ENCODE results near the gene MAP7. TPM values are rescaled to one million over a fixed set of nuclear protein-coding genes. Genes with fewer than 3 reads are reported as not detected.

Gene MAP7
- total RNA-seq, 1 experiment from 2014 or later: 0.11 TPM

GRCh38 chr6:136535017-136535765 lies 15.0 kb downstream of the MAP7 start:
- no peak overlapping the region for H3K4me3 ChIP-seq
- no peaks in the 10 kb centered on the region for H3K9me3 ChIP-seq (replicated peaks)
- no peak overlapping the region for H3K27ac ChIP-seq
- no peak for DNase-seq (ENCODE audit: low read depth in 1 of 2, low spot score in 2 of 2)
- H3K4me1 ChIP-seq (replicated peaks): no peaks in the 10 kb centered on the region
- peaks cover 13% of the 10 kb centered on the region for H3K27me3 ChIP-seq (replicated peaks)
- H3K36me3 ChIP-seq: no peaks in the 10 kb centered on the region

GRCh38 chr6:136534268-136534667 lies 16.0 kb downstream of the MAP7 start:
- H3K27me3 ChIP-seq (replicated peaks): peaks cover 13% of the 10 kb centered on the region
- H3K9me3 ChIP-seq (replicated peaks): no peaks in the 10 kb centered on the region
- H3K36me3 ChIP-seq: no peaks in the 10 kb centered on the region
- no peak overlapping the region for H3K27ac ChIP-seq
- DNase-seq (ENCODE audit: low read depth in 1 of 2, low spot score in 2 of 2): no peak
- H3K4me3 ChIP-seq: no peak overlapping the region
- no peaks in the 10 kb centered on the region for H3K4me1 ChIP-seq (replicated peaks)

- DNase-seq (ENCODE audit: low read depth in 1 of 2, low spot score in 2 of 2): no peak
- H3K4me1 ChIP-seq (replicated peaks): no peaks in the 10 kb centered on the region
- no peak overlapping the region for H3K27ac ChIP-seq
- peaks cover 13% of the 10 kb centered on the region for H3K27me3 ChIP-seq (replicated peaks)
- H3K9me3 ChIP-seq (replicated peaks): no peaks in the 10 kb centered on the region
- H3K36me3 ChIP-seq: no peaks in the 10 kb centered on the region
- no peak overlapping the region for H3K4me3 ChIP-seq
Observed at GRCh38 chr6:136533487-136533886, 16.7 kb downstream of the MAP7 start.

- no peak overlapping the region for H3K27ac ChIP-seq
- H3K4me3 ChIP-seq: no peak overlapping the region
- no peaks in the 10 kb centered on the region for H3K4me1 ChIP-seq (replicated peaks)
- H3K27me3 ChIP-seq (replicated peaks): peaks cover 13% of the 10 kb centered on the region
- no peak for DNase-seq (ENCODE audit: low read depth in 1 of 2, low spot score in 2 of 2)
- H3K9me3 ChIP-seq (replicated peaks): no peaks in the 10 kb centered on the region
- no peaks in the 10 kb centered on the region for H3K36me3 ChIP-seq
Observed at GRCh38 chr6:136532030-136532429, 18.2 kb downstream of the MAP7 start.

- DNase-seq (ENCODE audit: low read depth in 1 of 2, low spot score in 2 of 2): no peak
- Histone ChIP-seq H3K4me1 (replicated peaks) (no peaks in the 10 kb centered on the region), H3K4me3 (no peak overlapping the region), H3K9me3 (replicated peaks) (no peaks in the 10 kb centered on the region), H3K27ac (no peak overlapping the region), H3K27me3 (replicated peaks) (peaks cover 13% of the 10 kb centered on the region), H3K36me3 (no peaks in the 10 kb centered on the region)
Observed at GRCh38 chr6:136529710-136530109, 20.5 kb downstream of the MAP7 start.

- no peaks in the 10 kb centered on the region for H3K9me3 ChIP-seq (replicated peaks)
- H3K4me1 ChIP-seq (replicated peaks): no peaks in the 10 kb centered on the region
- H3K27ac ChIP-seq: no peak overlapping the region
- DNase-seq (ENCODE audit: low read depth in 1 of 2, low spot score in 2 of 2): no peak
- H3K36me3 ChIP-seq: no peaks in the 10 kb centered on the region
- H3K4me3 ChIP-seq: no peak overlapping the region
- peaks cover 9% of the 10 kb centered on the region for H3K27me3 ChIP-seq (replicated peaks)
Observed at GRCh38 chr6:136528477-136528876, 21.7 kb downstream of the MAP7 start.

GRCh38 chr6:136527831-136528230 lies 22.4 kb downstream of the MAP7 start:
- Histone ChIP-seq H3K4me3 (no peak overlapping the region), H3K27me3 (replicated peaks) (peaks cover 7% of the 10 kb centered on the region), H3K9me3 (replicated peaks) (no peaks in the 10 kb centered on the region), H3K36me3 (no peaks in the 10 kb centered on the region), H3K4me1 (replicated peaks) (no peaks in the 10 kb centered on the region), H3K27ac (no peak overlapping the region)
- no peak for DNase-seq (ENCODE audit: low read depth in 1 of 2, low spot score in 2 of 2)

- H3K4me1 ChIP-seq (replicated peaks): no peaks in the 10 kb centered on the region
- H3K4me3 ChIP-seq: no peak overlapping the region
- H3K27ac ChIP-seq: no peak overlapping the region
- no peaks in the 10 kb centered on the region for H3K36me3 ChIP-seq
- no peaks in the 10 kb centered on the region; the same call in 1 of the 2 replicates for H3K27me3 ChIP-seq (replicated peaks)
- no peak for DNase-seq (ENCODE audit: low read depth in 1 of 2, low spot score in 2 of 2)
- H3K9me3 ChIP-seq (replicated peaks): no peaks in the 10 kb centered on the region
Observed at GRCh38 chr6:136526937-136527336, 23.3 kb downstream of the MAP7 start.

- no peak for DNase-seq (ENCODE audit: low read depth in 1 of 2, low spot score in 2 of 2)
- no peak overlapping the region for H3K27ac ChIP-seq
- no peaks in the 10 kb centered on the region for H3K36me3 ChIP-seq
Observed at GRCh38 chr6:136526196-136526930, 23.9 kb downstream of the MAP7 start.

GRCh38 chr6:136525586-136526195 lies 24.5 kb downstream of the MAP7 start:
- H3K4me3 ChIP-seq: no peak overlapping the region
- H3K4me1 ChIP-seq (replicated peaks): no peaks in the 10 kb centered on the region
- no peaks in the 10 kb centered on the region; the same call in 1 of the 2 replicates for H3K27me3 ChIP-seq (replicated peaks)
- no peaks in the 10 kb centered on the region for H3K9me3 ChIP-seq (replicated peaks)
- DNase-seq (ENCODE audit: low read depth in 1 of 2, low spot score in 2 of 2): no peak
- no peak overlapping the region for H3K27ac ChIP-seq
- H3K36me3 ChIP-seq: no peaks in the 10 kb centered on the region

More at GRCh38 chr6:136526196-136526930, 23.9 kb downstream of the MAP7 start:
- no peaks in the 10 kb centered on the region for H3K9me3 ChIP-seq (replicated peaks)
- no peaks in the 10 kb centered on the region for H3K4me1 ChIP-seq (replicated peaks)
- H3K27me3 ChIP-seq (replicated peaks): no peaks in the 10 kb centered on the region; the same call in 1 of the 2 replicates
- H3K4me3 ChIP-seq: no peak overlapping the region

- no peaks in the 10 kb centered on the region for H3K4me1 ChIP-seq (replicated peaks)
- H3K9me3 ChIP-seq (replicated peaks): no peaks in the 10 kb centered on the region
- no peaks in the 10 kb centered on the region; the same call in 1 of the 2 replicates for H3K27me3 ChIP-seq (replicated peaks)
- no peak overlapping the region for H3K27ac ChIP-seq
- H3K36me3 ChIP-seq: no peaks in the 10 kb centered on the region
- no peak overlapping the region for H3K4me3 ChIP-seq
- no peak for DNase-seq (ENCODE audit: low read depth in 1 of 2, low spot score in 2 of 2)
Observed at GRCh38 chr6:136524936-136525413, 25.2 kb downstream of the MAP7 start.

- Histone ChIP-seq H3K36me3 (no peaks in the 10 kb centered on the region), H3K4me1 (replicated peaks) (no peaks in the 10 kb centered on the region), H3K27me3 (replicated peaks) (no peaks in the 10 kb centered on the region), H3K27ac (no peak overlapping the region), H3K9me3 (replicated peaks) (no peaks in the 10 kb centered on the region), H3K4me3 (no peak overlapping the region)
- no peak for DNase-seq (ENCODE audit: low read depth in 1 of 2, low spot score in 2 of 2)
Observed at GRCh38 chr6:136524339-136524935, 25.8 kb downstream of the MAP7 start.

- Histone ChIP-seq H3K9me3 (replicated peaks) (no peaks in the 10 kb centered on the region), H3K4me3 (no peak overlapping the region), H3K36me3 (no peaks in the 10 kb centered on the region), H3K27ac (no peak overlapping the region), H3K27me3 (replicated peaks) (no peaks in the 10 kb centered on the region), H3K4me1 (replicated peaks) (no peaks in the 10 kb centered on the region)
- DNase-seq (ENCODE audit: low read depth in 1 of 2, low spot score in 2 of 2): no peak
Observed at GRCh38 chr6:136523196-136523595, 27.0 kb downstream of the MAP7 start.
